Right lobe of liver (tissue), 4 donors: ENCODE data around the gene LZIC.

Experiments
- CTCF ChIP-seq, 4 donors: fragments of 200-600 bp in 3 of 4; fragments of 450-650 bp in 1 of 4; IDR thresholded peaks; one replicate each; pipeline versions ENCODE4 v1.5.1 to v1.8.0; 2016 to 2022; ENCODE audit warnings: antibody characterized with exemption in 4 of 4, mild to moderate bottlenecking in 2 of 4
- POLR2A ChIP-seq: fragments of 450-650 bp; IDR thresholded peaks from one replicate; pipeline ENCODE4 v1.6.1; 2017; ENCODE audit warnings: antibody characterized with exemption, mild to moderate bottlenecking
- donor health status: DM: no; HTN: no; CAD: no.
- donor health status: DM: no; HTN: no; CAD: no.
- donor health status: DM: no; HTN: yes; CAD: no.

GRCh38 chr1:9985001-9985400 lies 41.8 kb upstream of the LZIC start:
- no peak for TF ChIP-seq CTCF (IDR thresholded peaks at IDR 0.05)
- TF ChIP-seq POLR2A: no peak
